HG03565 (cell line): ENCODE results near the gene CDKL5.
"Not testable (repeated sequence)": the region's sequence is repeated elsewhere in the genome, so short reads cannot be mapped to it uniquely, and the experiment has no call there.

Experiments
- ATAC-seq: cut with Tn5 transposase; IDR thresholded peaks from one replicate; pipeline ENCODE4 v1.9.1; 2021; ENCODE audit warnings: mild to moderate bottlenecking, moderate library complexity; ENCODE audit not compliant: unreplicated experiment

The CDKL5 gene

DNA sequence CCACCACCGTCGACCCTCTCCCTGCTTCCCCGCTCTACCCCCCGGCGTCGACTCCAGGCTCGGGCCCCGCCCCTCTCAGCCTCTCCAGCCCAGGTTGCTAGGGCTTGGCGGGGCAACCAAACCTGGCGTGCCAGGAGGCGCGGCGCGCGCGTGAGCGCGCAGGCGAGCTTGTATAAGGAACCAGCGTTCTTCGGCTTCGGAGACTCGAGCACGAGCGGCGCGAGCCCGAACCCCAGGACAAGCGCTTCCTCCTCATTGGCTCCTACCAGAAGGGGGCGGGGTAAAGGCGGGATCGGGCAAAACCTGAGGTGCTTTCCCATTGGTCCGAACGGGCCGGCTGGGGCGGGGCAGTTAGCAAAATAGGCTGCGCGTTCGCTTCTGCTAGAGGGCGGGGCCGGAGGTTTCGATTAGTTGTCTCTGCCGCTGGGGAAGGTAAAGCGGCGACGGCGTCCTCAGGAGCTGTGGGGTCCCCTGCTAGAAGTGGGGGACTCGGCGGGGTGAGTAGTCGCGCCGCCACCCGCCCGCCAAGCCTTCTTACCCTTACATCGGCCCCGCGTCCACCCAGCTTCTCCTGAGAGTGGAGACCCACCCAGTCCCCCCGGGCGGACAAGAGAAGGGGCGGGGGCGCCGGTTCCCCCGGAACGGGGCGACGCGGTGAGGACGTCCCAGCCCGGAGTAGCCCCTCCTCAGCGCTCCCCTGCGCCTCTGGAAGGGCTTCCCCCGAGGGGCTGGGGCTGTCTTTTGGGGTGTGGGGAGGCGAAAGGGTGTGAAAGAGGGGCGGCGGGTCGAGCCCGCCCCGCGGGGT lies at the start of gene CDKL5:
Gene CDKL5 (plus strand): TSS at position 410 of the 805 bp plus-strand sequence. CDS start 81,489 bp downstream, outside the sequence.
- peak; percentile 85 for ATAC-seq

DNA sequence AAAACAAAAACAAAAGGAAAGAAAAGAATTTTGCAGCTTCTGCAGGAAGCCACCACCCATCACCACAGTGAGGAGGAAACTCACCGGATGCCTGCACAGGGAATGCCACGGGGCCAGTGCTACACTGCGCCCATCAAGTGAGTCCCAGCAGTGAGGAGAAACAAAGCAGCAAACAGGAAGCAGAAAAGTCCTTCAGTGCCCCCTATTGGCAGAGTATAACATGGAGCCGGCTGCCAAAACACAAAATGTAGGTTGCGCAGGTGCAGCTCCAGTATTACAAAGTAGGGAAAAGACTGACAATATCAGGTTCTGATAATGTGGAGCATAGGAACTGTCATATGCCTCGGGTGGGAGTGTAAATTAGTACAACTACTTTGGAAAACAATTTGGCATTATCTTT lies 47.6 kb upstream of the CDKL5 start:
- ATAC-seq = no peak

DNA sequence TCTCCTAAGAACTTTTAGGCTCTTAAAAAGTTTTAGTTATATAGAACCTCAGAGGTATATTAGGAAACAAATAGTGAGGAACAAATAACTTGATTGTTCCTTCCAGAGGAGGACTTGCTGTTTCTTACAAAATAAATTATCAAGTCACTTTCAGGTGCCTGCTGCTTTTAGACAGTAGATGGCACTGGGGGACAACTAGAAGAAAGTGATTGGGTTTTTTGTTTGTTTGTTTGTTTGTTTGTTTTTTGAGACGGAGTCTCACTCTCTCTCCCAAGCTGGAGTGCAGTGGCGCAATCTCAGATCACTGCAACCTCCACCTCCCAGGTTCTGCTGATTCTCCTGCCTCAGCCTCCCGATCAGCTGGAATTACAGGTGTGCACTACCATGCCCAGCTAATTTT lies 35.4 kb upstream of the CDKL5 start:
- ATAC-seq = no peak

DNA sequence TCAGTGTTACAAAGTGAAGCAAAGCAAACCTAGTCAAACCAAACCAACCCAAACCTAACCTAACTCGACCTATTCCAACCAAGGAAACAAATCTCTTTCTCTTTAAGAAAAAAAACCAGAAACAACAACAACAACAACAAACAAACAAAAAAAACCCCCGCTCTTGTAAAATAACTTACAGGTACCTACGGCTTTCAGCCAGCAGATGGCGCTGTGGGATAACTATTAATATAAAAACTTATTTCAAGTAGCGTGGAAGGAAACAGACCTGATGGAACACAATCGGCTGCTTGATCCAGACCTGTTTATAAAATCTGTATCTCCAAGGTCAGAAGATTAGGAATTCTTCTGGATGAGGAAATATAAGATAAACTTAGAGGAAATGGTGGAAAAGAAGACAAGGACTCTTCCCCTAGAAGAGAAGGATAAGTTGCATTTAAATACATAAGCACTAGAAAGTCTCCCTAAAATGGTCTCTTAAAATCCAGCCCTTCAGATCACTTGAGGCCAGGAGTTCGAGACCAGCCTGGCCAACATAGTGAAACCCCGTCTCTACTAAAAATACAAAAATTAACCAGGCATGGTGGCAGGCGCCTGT lies 34.4 kb upstream of the CDKL5 start:
- no peak for ATAC-seq

DNA sequence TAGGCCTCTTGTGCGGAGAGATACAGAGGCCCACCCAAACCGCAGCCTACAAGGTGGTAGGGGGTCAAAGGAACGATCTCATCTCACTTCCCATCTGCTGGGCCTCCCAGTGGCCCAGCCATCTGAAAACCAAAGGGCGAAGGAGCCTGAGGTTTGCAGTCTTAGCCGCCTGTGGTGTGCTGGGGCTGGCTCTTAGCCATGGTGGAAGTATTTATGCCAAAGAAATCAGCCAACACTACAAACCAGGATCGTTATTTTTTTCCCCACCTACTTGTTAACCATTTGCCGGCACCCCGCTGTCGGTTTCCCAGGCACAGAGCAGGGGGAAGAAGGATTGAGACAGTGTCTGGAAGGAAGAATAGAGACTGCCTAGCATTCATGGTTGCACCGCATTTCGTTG lies 30.9 kb upstream of the CDKL5 start:
- ATAC-seq = no peak

DNA sequence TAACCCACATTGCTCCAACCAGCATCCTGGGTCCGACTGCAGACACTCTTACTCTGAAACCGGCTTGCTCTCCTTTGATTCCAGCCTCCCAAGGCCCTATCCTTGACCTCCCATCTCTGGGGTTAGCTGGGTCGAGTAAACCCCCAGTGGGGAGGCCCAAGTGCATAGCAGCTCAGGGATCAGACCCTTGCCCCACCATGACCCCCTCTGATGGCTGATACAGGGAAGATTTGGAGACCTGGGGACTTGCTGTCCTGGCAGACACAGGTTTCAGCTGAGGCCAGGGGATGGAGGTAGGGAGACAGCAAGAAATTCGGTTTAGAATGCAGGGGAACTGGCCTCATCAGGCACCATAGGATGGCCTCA lies 23.6 kb upstream of the CDKL5 start:
- ATAC-seq = no peak

DNA sequence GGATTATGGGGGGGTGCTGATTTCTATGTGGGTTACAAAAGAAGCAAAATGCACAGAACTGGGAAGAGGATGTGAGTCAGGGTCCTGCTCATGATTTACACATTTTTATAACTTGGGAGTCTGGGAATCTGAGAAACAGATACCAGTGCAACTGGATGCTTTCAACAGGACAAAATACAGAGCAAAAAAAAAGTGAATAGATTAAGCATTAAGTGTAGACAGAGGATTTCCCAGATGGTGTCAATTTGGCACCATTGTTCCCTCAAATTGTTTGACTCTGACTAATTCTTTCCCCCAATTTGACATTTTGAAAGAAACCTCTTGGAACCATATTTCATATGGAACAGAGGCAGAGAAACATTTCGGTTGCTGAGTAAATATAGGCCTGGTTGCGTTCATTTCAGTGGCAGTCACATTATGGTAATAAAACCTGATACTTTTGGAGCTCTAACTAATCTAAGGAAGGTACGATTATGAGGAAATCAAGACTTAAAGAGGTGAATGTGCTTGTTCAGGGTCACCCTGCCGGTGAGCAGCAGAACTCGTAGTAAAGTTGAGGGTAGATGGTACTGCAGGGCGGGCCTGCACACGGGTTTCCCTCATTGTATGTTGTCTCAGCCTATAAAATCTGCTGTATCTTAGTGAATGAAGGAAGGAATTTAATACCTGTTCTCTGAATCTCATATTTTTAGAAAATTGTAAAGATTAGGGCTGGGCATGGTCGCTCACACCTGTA lies 18.7 kb upstream of the CDKL5 start:
- no peak for ATAC-seq

DNA sequence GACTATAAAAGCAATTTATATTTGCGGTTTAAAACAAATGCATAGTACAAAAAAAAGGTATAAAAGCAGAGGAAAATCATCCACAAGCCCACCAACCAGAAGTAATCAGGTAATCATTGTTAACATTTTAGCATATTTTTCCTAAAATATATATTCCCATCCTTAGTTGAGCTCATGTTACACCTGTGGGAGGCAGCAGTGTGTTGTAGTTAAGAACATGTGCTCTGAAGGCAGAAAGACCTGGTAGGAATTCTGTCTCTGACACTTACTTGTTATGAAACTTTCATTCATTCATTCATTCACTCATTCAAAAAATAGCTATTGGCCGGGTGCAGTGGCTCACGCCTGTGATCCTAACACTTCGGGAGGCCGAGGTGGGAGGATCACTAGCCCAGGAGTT lies 15.4 kb upstream of the CDKL5 start:
- ATAC-seq = no peak

DNA sequence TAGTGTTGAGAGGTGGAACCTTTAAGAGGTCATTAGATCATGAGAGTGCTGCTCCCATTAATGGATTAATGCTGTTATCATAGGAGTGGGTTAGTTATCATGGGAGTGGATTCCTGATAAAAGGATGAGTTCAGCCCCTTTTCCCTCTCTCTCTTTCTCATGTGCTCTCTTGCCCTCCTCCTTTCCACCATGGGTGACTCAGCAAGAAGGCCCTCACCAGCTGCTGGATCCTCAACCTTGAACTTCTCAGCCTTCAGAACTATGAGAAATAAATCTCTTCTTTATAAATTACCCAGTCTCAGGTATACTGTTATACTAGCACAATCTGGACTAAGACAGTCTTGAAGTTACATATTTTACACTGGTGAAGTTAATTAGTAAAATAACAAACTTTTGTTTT lies 10.0 kb upstream of the CDKL5 start:
- ATAC-seq = no peak

DNA sequence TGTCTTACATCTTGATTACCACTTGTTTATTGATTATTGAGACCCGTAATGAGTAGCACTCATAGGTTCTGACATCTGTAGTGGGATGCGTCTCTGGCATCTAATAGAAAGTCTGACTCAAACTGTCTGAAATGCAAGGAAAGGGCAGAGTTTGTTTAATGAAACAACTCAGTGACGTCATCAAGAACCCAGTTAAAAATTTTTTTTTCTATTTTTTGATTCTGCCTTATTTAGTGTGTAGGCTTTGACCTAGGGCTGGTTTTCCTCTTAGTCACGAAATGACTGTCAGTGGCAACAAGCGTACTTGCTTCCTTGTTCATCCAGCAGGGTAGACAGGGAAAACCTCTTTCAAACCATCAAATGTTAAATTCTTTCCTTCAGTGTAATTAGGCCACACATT lies 3.1 kb upstream of the CDKL5 start:
- ATAC-seq = no peak

DNA sequence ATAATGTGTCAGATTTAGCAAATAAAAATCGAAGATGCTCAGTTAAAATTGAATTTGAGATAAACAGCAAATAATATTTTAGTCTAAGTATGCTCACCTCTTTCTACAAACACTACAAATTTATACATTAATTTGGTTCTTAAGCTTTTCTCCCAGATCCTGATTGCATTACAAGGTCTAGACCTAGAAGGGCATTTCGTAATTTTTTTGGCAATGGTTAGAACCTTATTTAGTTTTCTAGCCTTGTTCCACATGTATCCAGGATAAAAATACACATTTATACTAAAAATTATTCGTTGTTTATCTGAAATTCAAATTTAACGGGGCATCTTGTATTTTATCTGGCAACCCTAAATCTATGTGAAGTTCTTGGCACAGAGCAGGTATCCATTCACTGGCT lies 2.5 kb upstream of the CDKL5 start:
- no peak for ATAC-seq

DNA sequence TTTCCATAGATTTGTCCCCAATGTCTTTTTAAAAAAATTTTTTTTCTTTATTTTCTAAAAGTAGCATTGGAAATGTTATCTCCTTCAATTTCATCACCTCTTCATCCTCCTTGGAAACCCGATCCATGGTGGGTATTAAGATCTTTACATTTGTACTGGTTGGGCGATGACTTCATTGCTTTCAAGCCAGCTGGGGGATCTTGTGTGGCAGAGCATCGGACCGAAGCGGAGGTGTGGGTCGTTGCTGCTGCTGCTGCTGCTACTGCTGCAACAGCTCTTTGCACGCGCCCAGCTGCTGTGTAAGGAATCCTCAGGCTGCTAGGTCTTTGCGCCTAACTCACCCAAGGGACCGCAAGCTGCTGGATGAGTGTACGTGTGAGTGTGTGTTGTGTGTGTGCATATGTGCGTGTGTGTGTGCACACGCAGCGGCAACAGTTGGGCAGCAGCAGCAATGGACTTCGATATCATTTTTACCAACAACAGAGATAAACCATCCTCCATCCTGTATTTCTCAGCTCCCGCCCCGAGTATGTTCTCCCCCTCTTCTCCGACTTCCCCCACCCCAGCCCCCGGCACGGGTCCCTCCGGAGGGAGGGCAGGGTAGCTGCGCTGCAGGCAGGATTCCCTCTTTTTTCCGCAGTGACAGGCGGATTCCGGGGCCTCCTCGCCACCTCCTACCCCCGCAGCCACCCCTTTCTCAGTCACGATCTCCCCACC lies 768 bp upstream of the CDKL5 start:
- ATAC-seq = no peak

DNA sequence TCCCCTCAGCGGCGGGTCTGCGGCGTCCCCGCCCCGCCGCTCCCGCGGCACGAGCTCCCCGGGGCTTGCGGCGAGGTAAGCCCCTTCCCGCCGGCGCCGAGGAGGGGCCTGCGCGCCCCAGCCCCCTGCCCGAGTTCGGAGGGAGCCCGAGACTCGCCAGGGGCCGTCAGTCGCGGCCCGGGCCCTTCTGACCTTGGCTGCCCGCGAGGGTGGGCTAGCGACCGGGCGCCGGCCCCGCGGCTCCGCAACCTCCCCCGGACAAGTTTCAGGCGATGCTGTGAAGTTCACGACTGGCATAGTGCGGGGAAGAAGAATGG lies 554 bp downstream of the CDKL5 start:
- ATAC-seq = peak; percentile 4

DNA sequence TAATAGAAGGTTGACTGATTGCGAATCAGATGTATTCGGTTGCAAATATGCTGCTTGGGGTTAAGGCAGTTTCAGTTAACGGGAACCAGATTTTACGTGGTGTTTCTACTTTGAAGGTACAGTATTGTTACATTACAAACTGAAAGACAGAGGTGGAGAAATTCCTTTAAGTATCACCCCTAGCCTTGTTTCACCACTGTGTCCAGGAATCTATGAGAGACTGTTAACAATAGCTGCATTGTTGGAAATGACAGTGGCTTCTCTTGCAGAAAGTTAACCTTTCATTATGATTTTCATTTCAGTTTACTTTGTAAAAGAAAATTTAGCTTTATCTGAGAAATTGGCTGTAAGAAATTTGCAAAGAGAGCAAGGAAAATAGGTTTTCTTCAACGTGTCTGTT lies 2.6 kb downstream of the CDKL5 start:
- ATAC-seq = no peak

DNA sequence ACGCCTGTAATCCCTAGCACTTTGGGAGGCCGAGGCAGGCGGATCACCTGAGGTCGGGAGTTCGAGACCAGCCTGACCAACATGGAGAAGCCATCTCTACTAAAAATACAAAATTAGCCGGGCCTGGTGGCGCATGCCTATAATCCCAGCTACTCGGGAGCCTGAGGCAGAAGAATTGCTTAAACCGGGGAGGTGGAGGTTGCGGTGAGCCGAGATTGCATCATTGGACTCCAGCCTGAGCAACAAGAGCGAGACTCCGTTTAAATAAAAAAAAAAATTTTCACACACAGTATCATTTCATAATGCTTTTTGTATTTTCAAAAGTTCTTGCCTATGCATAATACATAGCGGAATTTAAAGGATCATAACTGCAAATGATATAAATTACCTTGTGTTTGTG lies 7.9 kb downstream of the CDKL5 start:
- ATAC-seq = not testable (repeated sequence)

DNA sequence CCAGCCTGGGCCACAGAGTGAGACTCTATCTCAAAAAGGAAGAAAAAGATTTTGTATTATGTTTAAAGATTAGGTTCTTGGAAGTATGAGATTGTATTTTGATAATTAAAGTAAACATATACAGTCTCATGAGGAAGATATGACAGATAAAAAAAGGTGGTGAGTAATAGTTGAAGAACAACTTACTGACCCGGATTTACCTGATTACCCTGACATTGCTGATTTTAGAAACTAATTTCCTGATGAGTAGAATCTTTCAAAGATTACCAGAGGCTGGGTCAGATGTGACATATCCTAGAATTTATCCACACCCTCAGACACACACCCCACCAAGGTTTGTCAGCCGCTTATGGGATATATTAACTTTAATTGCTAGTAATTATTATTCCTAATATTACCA lies 9.5 kb downstream of the CDKL5 start:
- ATAC-seq = no peak

DNA sequence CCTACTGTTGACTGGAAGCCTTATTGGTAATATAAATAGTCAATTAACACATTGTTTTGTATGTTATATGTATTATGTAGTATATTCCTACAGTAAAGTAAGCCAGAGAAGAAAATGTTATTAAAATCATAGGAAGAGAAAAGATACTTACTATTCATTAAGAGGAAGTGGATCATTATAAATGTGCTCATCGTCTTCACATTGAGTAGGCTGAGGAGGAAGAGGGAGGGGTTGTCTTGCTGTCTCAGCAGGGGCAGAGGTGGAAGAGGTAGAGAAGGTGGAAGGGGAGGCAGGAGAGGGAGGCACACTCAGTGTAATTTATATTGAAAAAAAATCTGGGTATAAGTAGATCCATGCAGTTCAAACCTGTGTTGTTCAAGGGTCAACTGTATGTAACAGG lies 10.6 kb downstream of the CDKL5 start:
- no peak for ATAC-seq

DNA sequence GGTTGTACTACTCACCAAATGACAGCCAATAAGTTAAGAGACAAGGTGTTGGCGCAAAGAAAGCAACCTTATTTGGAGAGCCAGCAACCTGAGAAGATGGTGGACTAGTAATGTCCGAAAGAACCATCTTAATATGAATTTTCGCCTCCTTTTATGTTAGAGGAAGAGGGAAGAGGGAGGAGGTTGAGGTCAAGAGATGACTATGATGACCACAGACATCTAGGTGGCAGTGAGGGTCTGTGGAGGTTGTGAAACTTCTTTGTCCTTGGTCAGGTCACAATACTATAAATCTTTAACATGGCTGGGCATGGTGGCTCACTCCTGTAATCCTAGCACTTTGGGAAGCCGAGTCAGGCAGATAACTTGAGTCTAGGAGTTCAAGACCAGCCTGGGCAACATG lies 15.4 kb downstream of the CDKL5 start:
- no peak for ATAC-seq

DNA sequence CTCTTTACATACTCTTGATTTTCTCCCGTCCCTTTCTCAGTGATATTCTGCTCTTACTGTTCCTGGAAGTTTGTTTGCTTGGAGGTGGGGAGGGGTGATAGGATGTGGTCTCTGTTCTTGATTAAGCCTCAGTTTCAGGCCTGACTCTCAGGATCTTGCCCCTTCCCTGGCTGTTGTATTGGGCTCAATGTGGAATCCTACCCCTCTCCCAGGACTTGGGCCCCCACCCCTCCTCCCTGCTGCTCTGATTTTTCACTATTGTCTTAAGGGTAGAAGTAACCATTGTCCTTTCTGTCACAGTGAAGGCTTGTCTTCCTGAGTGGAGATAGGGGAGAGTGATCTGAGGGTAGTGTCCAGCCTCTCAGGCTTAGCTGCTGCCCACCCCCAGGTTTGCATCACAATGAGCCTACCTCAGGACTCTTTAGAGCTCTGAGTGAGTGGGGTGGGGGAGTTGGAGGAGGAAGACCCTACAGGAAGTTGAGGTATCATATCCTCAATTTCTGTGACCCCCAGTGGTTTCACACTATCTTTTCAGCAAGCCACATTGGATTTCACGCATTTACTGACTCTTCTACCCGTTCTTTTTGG lies 16.5 kb downstream of the CDKL5 start:
- no peak for ATAC-seq

DNA sequence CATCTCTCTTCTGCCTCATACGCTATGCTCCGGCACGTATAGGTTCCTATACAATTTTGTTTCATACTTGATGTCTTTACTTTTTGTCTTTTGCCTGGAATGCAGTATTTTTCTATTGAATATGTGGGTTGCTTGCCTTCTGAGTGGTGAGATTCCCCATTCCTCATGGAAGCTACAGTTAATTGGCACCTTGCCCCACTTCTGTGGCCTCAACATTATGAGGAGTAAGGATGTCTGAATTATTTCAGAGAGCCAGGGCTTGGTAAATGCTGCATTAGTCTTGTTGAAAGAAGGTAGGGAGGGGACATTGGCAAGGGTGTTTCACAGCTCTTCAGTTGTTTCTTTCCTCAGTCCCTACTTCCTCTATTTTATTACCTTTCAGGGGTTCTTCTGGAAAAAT lies 23.0 kb downstream of the CDKL5 start:
- no peak for ATAC-seq

DNA sequence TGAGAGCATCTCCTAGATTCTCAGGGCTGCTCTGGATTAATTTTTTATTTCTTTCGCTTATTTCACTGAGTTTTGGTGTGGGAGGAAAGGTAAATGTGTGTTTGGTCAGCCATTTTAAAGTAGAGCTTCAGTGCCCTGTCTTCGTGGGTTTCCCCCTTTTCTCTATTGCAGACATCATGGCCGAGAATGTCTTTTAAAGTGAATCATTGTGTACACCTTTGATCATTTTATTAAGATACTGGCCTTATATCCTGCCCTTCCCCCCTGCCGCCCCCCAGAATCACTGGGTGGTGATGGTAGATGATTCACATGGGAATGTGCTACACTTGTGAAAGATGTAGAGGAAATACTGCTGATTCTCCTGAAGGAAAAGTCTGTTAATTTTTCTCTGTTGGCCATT lies 23.8 kb downstream of the CDKL5 start:
- no peak for ATAC-seq
